Stimulated activated CD8-positive, alpha-beta memory T cell treated with anti-CD3 and anti-CD28 coated beads, Interleukin-7, amount 100 ng/mL, for 1 hour (primary cell): ENCODE measurements around the gene ENC1.

ENCODE experiments used
- DNase-seq, 2 donors: peaks; one replicate each; pipeline ENCODE4 v3.0.0-alpha.2; 2020; ENCODE audit warnings: low read depth in 2 of 2

Gene ENC1

DNA sequence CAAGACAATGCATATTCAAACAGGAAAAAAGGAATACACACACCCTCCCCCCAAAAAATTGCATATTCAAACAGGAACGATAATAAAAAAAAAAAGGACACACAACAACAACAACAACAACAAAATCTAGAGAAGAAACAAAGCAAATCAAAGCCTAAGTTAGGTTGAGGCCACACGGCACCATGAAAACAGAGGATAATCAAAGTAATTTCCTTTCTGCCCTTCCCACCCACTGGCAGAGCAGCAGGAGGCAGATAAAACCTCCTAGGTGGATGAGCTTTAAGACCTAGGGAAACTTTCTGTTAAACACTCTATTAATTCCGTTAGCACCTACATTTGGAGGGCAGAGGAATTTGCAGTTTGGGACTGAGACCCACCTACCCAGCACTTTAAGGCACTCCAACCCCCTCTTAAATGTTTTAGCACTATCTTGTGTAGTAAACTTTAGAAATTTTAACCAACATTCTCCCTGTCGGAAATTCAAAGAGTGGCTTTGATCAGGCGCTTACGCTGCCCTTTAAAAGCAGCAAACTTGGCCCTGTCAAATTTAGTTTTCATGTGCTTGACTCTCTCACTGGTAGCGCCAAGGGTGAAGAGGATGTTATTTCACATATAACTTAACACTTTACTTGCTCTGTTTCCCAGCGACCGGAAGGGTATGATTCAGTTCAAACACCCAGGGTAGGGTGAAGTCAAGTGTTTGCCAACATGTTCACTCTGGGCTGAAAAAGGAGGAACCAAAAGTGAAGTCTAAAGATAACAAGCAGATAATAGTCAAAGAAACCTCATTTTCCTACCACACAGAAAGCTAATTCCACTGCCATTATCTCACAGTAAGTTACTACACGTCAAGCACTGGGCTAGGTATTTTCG lies 9.2 kb downstream of the ENC1 start:
- DNase-seq, result no peak

GRCh38 chr5:74630453-74631066 lies 10.0 kb downstream of the ENC1 start:
- DNase-seq, result no peak

DNA sequence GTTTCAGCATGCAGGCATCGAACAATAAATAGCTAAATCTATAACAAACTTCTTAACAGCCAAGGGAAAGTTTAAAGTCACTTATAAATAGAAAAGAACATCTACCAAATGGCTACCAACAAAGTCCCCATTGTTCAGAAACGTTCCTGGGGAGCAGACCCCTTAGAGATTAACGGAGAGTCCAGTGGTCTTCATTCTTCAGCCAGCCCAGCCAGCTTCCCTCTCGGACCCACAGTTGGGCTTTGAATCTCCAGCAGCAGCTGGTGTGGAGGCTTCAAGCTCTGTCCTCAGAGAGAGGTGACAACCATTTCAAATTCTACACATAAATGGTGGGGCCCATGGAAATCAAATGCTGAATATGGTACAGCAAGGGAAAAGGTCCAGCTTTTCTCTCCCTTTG lies 11.2 kb downstream of the ENC1 start:
- no peak for DNase-seq

- DNase-seq, result no peak
These were observed 12.2 kb downstream of the ENC1 start for GRCh38 chr5:74628359-74628758.

- no peak for DNase-seq
These were observed 12.8 kb downstream of the ENC1 start for GRCh38 chr5:74627646-74628279.

GRCh38 chr5:74626386-74627222 lies 13.9 kb downstream of the ENC1 start:
- DNase-seq, result no peak

DNA sequence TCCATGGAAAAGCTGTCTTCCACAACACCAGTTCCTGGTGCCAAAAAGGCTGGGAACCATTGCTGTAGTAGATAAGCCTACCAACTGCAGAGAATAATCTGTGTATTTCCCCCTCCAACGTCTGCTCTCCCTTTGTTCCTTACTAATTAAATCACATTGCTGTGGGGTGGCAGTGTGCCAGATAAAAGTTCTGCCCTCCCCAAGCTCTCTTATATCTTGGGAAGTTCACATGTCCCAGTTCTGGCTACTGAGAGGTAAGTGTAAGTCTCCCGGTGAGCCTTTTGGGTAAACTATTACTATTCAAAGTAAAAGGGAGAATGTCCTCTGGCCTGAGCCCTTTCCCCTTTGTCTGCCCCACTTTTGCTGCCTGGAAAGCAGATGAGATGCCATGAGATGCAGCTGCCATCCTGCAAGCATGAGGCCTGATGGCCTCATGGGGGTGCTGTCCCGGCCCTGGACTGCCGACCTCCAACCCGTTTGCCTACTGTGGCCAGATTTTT lies 14.7 kb downstream of the ENC1 start:
- DNase-seq, result no peak

DNA sequence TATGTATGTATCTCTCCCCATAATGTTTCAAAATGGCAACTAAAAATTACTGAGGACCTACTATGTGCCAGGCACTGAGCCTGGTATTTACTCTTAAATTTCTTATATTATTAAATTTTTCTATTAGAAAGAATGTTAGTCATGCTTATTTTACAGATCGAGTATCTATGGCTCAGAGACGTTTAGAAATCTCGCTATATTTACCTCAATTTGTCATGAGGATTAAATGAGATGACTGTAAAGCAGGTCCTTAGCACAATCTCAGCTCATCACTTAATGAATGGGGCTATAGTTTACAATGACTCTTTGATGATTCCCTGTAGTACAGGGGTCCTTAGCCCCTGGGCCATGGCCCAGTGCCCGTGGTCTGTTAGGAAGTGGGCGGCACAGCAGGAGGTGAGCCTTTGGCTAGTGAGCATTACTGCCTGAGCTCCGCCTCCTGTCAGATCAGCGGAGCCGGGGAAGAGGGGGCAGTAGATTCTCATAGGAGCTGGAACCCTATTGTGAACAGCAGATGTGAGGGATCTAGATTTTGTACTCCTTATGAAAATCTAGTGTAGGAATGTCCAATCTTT lies 15.5 kb downstream of the ENC1 start:
- DNase-seq, result no peak

DNA sequence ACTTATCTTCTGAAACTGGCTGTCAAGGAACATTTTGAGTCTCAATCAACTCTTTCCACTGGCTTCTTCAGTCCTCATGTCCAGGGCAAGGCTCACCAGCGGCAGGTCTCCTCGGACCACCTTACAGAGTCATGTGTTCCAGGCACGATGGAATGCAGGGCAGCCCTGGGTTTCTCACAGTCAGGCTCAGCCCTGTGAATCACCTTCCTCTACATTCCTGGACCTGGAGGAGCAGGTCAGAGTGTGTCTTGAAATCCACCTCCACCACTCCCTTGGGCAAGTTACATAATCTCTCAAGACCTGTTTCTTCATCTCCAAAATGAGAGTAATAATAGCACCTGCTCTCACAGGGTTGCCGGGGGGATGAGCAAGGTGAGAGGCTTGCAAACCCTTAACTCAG lies 16.0 kb downstream of the ENC1 start:
- no peak for DNase-seq

DNA sequence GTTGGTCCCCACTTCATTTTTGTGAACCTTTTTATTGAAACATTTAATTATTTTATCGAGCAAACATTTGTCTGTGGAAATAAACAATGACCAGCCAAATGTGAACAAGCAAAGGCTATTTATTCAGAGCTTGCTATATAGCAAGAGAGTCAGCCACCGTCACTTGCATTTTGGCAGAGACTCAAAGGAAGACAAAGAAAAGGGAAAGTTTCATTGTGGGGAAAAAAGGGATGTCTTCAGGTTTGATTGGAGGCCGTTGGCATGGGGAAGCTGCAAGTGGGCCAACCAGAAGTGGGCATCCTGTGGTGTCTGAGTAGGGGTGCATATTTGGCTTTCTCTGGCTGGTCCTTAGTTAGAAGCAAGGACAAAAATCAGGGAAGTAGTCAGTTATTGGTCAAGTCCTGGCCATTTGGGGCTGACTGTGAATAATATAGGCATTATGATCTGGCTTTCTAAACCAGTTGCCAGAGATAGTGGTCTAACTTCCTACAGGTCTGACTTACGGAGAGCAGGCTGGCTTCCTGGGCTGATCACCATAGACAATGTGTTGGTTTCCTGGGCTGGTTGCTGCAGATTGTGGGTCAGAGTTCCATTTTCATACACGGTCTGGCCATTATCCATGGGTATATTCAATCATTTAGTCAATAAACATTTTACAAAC lies 16.6 kb downstream of the ENC1 start:
- DNase-seq, result no peak

DNA sequence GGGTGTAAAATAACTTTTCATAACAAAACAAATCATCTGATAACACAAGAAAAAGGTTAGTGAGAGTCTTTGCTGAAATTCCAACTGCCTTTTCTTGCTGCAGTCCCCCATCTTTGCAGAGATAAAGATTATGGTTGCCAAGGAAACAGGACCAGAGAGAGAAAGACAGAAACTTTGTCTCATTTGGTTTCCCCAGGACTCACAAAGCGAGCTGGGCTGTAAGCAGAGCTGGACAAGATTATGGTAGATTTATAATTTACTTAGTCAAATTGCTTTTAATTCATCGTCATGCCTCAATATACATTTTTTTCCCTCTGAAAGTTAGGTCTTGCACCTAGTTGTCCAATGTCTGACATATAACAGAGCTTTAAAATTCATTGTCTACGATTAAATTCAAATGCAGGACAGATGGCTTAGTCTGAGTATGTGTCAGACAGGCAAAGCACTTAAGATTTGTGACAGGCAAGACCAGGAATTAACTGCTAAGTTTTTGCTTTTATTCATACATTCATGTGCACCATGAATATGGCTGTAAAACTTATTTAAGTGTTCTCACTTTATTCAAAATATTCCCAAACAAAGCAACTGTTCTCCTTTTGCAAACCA lies 17.4 kb downstream of the ENC1 start:
- no peak for DNase-seq

DNA sequence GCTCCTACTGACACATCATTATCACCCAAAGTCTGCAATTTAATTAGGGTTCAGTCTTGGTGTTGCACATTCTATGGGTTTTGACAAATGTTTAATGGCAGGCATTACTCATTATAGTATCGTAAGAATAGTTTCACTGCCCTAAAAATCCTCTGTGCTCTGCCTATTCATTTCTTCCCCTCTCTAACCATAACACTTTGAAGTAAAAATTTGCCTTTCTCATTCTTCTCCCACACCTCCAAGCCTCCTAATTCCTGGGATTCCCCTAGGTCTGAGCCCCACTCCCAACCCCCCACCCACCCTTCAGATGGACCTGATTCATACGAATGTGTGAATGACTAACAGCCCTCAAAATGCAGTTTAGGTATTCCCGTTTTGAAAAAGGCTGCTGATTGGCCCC lies 18.4 kb downstream of the ENC1 start:
- no peak for DNase-seq

DNA sequence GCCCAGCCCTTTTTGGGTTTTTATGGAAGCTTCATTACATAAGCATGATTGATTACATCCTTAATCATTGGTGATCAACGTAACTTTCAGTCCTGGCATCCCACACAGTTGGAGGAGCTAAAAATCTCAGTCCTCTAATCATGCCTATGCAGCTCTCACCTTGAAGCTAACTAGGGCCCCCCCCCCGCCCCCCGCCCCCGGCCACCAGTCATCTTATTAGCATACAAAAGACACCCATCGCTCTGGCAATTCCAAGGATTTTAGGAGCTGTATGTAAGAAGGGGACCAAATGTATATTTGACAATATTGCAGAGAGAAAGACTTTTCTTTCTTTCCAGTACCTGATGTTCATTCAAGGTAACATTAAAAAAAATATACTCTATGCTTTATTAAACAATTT lies 19.0 kb downstream of the ENC1 start:
- DNase-seq, result no peak

- DNase-seq, result no peak
These were observed 21.2 kb downstream of the ENC1 start for GRCh38 chr5:74619308-74619707.

DNA sequence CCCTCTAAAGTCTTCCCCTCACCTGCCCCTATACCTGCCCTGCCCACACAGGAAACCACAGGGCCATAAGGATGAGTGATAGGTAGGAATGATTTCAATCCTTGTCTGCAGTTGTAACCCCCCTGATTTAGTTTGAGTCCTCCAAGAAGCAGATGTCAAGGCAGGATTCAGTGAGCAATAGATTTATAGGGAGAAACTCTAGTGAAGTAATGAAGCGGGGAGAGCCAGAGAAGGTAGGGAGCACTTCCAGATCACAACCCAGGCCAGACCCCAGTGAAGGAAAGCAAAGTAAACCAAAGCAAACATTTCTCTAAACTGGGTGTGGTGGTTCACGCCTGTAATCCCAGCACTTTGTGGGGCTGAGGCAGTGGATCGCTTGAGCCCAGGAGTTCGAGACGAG lies 22.4 kb downstream of the ENC1 start:
- DNase-seq, result no peak

- no peak for DNase-seq
These were observed 23.3 kb downstream of the ENC1 start for GRCh38 chr5:74617202-74617601.

- no peak for DNase-seq
These were observed 24.0 kb downstream of the ENC1 start for GRCh38 chr5:74616236-74617146.

DNA sequence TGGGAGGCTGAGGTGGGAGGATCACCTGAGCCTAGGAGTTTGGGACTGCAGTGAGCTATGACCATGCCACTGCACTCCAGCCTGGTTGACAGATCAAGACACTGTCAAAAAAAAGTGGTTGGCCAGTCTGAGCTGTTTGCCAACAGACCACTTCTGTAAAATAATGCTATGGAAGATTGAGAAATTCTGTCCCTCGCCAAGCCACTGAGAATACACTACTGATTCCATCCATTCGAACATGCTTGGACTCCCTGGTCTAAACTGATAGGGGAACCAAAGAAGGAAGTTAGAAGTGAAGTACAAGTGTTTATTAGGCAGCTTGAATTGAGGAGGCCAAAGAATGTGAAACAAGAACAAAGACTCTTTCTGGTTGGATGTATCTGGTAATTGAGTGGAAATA lies 27.2 kb downstream of the ENC1 start:
- no peak for DNase-seq

DNA sequence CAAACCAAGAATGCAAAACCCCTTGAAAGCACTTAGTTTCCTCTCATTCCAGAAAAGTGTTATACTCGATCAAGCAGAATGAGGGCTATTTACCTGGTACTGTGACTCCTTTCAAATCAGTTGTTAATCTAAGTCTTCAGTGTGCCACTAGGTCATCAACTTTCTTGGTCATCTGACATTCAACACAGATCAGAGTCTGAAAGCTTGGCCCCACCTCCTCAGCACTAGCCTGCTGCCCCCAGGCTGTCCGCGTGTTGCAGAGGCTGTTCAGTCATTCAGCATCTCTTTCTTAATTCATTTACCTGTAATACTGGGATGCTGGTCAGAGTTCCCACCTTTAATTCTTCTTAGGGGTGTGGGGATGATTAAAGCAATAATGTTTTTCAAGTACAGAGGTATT lies 28.5 kb downstream of the ENC1 start:
- no peak for DNase-seq
